ENCODE measurements around the gene ZFAND6. TPM values are rescaled to one million over a fixed set of nuclear protein-coding genes. Genes with fewer than 3 reads are reported as not detected.
"Not testable (repeated sequence)": the region's sequence is repeated elsewhere in the genome, so short reads cannot be mapped to it uniquely, and the experiment has no call there.

The ZFAND6 gene
- total RNA-seq, 1 experiment from 2014 or later = 57.6 TPM

GRCh38 chr15:80012060-80012726 is 47.3 kb upstream of the ZFAND6 start:
- intact Hi-C loops (cut with micrococcal nuclease) = no loop called here
- H3K27me3 Mint-ChIP-seq (ENCODE audit: insufficient read depth, unreplicated experiment) = no peaks in the 10 kb centered on the region
- no peak overlapping the region for H3K4me3 Mint-ChIP-seq (ENCODE audit: unreplicated experiment)
- H3K27ac Mint-ChIP-seq (ENCODE audit: low read depth, unreplicated experiment) = no peak overlapping the region
- POLR2A ChIA-PET = interaction anchor here (1.1 kb wide), 1 partner anchor 51 kb away, joined by 3 read pairs; no protein-coding TSS in a partner anchor
- BruUV-seq (replicated peaks) = no TSS peak
- DNase-seq (ENCODE audit: unreplicated experiment) = no peak
- peaks cover 11% of the 10 kb centered on the region for H3K4me1 Mint-ChIP-seq (ENCODE audit: insufficient read depth, unreplicated experiment)
- H3K36me3 Mint-ChIP-seq (ENCODE audit: insufficient read depth, unreplicated experiment) = no peaks in the 10 kb centered on the region
- no peak for TF ChIP-seq CTCF (IDR thresholded peaks at IDR 0.05; ENCODE audit: unreplicated experiment)
- peaks cover 6% of the 10 kb centered on the region for H3K9me3 Mint-ChIP-seq (ENCODE audit: unreplicated experiment)
- CTCF ChIA-PET = interaction anchor here (1.5 kb wide), 1 partner anchor 19 kb away, joined by 3 read pairs; no protein-coding TSS in a partner anchor

GRCh38 chr15:80014186-80014585 is 45.3 kb upstream of the ZFAND6 start:
- H3K36me3 Mint-ChIP-seq (ENCODE audit: insufficient read depth, unreplicated experiment); H3K27ac Mint-ChIP-seq (ENCODE audit: low read depth, unreplicated experiment); H3K4me3 Mint-ChIP-seq (ENCODE audit: unreplicated experiment); POLR2A ChIA-PET; H3K27me3 Mint-ChIP-seq (ENCODE audit: insufficient read depth, unreplicated experiment); DNase-seq (ENCODE audit: unreplicated experiment); H3K9me3 Mint-ChIP-seq (ENCODE audit: unreplicated experiment); intact Hi-C loops (cut with micrococcal nuclease); BruUV-seq (replicated peaks): not testable (repeated sequence)
- CTCF ChIA-PET = interaction anchor here (0.8 to 1.1 kb wide), 2 partner anchors 10 to 117 kb away, joined by 3 read pairs; partner anchors contain the start of gene MTHFS
- H3K4me1 Mint-ChIP-seq (ENCODE audit: insufficient read depth, unreplicated experiment) = peaks cover 11% of the 10 kb centered on the region

- intact Hi-C loops (cut with micrococcal nuclease) = no loop called here
- Mint-ChIP-seq H3K4me3 (ENCODE audit: unreplicated experiment) (no peak overlapping the region), H3K4me1 (ENCODE audit: insufficient read depth, unreplicated experiment) (peaks cover 8% of the 10 kb centered on the region), H3K27me3 (ENCODE audit: insufficient read depth, unreplicated experiment) (no peaks in the 10 kb centered on the region), H3K36me3 (ENCODE audit: insufficient read depth, unreplicated experiment) (no peaks in the 10 kb centered on the region), H3K9me3 (ENCODE audit: unreplicated experiment) (peaks cover 6% of the 10 kb centered on the region), H3K27ac (ENCODE audit: low read depth, unreplicated experiment) (no peak overlapping the region)
- DNase-seq (ENCODE audit: unreplicated experiment) = no peak
- no TSS peak for BruUV-seq (replicated peaks)
- no peak for TF ChIP-seq CTCF (IDR thresholded peaks at IDR 0.05; ENCODE audit: unreplicated experiment)
- POLR2A ChIA-PET = no interaction called here
- CTCF ChIA-PET = interaction anchor here (1.1 kb wide), 1 partner anchor 9 kb away, joined by 3 read pairs; no protein-coding TSS in a partner anchor
Measured at GRCh38 chr15:80015156-80015555, 44.3 kb upstream of the ZFAND6 start.

GRCh38 chr15:80016506-80016905 is 43.0 kb upstream of the ZFAND6 start:
- BruUV-seq (replicated peaks); CTCF ChIA-PET; POLR2A ChIA-PET; H3K27ac Mint-ChIP-seq (ENCODE audit: low read depth, unreplicated experiment); H3K36me3 Mint-ChIP-seq (ENCODE audit: insufficient read depth, unreplicated experiment); H3K27me3 Mint-ChIP-seq (ENCODE audit: insufficient read depth, unreplicated experiment); H3K4me3 Mint-ChIP-seq (ENCODE audit: unreplicated experiment); H3K9me3 Mint-ChIP-seq (ENCODE audit: unreplicated experiment); DNase-seq (ENCODE audit: unreplicated experiment); intact Hi-C loops (cut with micrococcal nuclease); H3K4me1 Mint-ChIP-seq (ENCODE audit: insufficient read depth, unreplicated experiment): not testable (repeated sequence)

- H3K9me3 Mint-ChIP-seq (ENCODE audit: unreplicated experiment); H3K36me3 Mint-ChIP-seq (ENCODE audit: insufficient read depth, unreplicated experiment); CTCF ChIA-PET; DNase-seq (ENCODE audit: unreplicated experiment); intact Hi-C loops (cut with micrococcal nuclease); H3K27me3 Mint-ChIP-seq (ENCODE audit: insufficient read depth, unreplicated experiment); H3K4me1 Mint-ChIP-seq (ENCODE audit: insufficient read depth, unreplicated experiment); BruUV-seq (replicated peaks); H3K4me3 Mint-ChIP-seq (ENCODE audit: unreplicated experiment); H3K27ac Mint-ChIP-seq (ENCODE audit: low read depth, unreplicated experiment): not testable (repeated sequence)
- POLR2A ChIA-PET = interaction anchor here (0.6 to 1.4 kb wide), 2 partner anchors 16 to 156 kb away, joined by 4 read pairs; no protein-coding TSS in a partner anchor
Measured at GRCh38 chr15:80017139-80017538, 42.3 kb upstream of the ZFAND6 start.

Data from MCF 10A (cell line).